ENCODE results near the gene RTF2.
"Not testable (repeated sequence)": the region's sequence is repeated elsewhere in the genome, so short reads cannot be mapped to it uniquely, and the experiment has no call there.

The RTF2 gene

DNA sequence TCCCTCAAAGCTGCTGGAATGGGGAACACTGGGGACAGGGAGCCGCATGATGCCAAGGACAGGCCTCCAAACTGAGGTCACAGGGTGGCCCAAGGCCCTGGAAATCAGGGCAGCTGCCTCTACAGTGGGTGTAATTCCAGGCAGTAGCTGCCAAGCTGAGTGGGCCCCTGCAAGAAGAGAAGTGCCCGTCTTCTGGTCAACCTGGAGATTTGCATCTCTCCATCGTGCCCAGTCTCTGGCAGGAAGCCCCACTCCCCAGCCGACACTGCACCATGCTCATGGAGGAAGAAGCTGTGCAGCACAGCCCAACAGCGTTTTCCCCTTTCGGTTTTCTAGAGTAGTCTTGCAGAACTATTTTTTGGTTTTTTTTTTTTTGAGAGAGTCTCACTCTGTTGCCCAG is 53.9 kb downstream of the RTF2 start:
- no peak for DNase-seq (ENCODE audit: low read depth, low spot score)
- in situ Hi-C loops (cut with HindIII; ENCODE audit: low sequenced_read_pairs) = no loop called here
- TF ChIP-seq, protein P1, sequence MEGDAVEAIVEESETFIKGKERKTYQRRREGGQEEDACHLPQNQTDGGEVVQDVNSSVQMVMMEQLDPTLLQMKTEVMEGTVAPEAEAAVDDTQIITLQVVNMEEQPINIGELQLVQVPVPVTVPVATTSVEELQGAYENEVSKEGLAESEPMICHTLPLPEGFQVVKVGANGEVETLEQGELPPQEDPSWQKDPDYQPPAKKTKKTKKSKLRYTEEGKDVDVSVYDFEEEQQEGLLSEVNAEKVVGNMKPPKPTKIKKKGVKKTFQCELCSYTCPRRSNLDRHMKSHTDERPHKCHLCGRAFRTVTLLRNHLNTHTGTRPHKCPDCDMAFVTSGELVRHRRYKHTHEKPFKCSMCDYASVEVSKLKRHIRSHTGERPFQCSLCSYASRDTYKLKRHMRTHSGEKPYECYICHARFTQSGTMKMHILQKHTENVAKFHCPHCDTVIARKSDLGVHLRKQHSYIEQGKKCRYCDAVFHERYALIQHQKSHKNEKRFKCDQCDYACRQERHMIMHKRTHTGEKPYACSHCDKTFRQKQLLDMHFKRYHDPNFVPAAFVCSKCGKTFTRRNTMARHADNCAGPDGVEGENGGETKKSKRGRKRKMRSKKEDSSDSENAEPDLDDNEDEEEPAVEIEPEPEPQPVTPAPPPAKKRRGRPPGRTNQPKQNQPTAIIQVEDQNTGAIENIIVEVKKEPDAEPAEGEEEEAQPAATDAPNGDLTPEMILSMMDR (IDR thresholded peaks at IDR 0.05; ENCODE audit: low read depth, low read length) = no peak
- no peak overlapping the region for H3K4me3 ChIP-seq (ENCODE audit: low read depth, low read length)

DNA sequence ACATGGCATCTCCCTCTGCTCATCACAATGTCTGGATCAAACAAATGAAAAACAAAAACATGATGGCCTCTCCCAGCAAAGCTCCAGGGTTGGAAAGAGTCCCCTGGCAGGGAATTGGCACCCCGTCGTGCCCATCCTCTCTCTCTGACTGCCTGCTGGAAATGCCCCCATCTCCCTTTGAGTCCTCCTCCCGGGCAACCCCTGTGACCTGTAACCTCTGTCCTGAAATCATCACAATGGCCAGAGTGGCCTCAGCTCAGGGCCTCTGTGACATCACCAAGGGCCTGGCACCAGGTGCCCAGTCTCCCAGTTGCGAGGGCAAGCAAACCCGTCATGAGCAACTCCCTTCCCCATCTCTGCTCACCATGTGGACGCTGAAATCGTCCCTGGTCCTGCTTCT is 56.0 kb downstream of the RTF2 start, which contains the start of gene FAM209A:
Gene FAM209A (plus strand): TSS at position 301 of the 400 bp plus-strand sequence. CDS start 65 bp downstream, at position 366.
- H3K4me3 ChIP-seq (ENCODE audit: low read depth, low read length); in situ Hi-C loops (cut with HindIII; ENCODE audit: low sequenced_read_pairs); DNase-seq (ENCODE audit: low read depth, low spot score): not testable (repeated sequence)

- in situ Hi-C loops (cut with HindIII; ENCODE audit: low sequenced_read_pairs) = no loop called here
- no peak overlapping the region for H3K4me3 ChIP-seq (ENCODE audit: low read depth, low read length)
- DNase-seq (ENCODE audit: low read depth, low spot score) = no peak
- TF ChIP-seq, protein P1 (IDR thresholded peaks at IDR 0.05; ENCODE audit: low read depth, low read length) = no peak
Measured at GRCh38 chr20:56527521-56527920, 59.1 kb downstream of the RTF2 start.

DNA sequence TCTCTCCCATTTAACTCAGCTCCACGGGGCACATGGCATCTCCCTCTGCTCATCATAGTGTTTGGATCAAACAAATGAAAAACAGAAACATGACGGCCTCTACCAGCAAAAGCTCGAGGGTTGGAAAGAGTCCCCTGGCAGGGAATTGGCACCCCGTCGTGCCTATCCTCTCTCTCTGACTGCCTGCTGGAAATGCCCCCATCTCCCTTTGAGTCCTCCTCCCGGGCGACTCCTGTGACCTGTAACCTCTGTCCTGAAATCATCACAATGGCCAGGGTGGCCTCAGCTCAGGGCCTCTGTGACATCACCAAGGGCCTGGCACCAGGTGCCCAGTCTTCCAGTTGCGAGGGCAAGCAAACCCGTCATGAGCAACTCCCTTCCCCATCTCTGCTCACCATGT is 64.5 kb downstream of the RTF2 start, which contains the start of gene FAM209B:
Gene FAM209B (plus strand): TSS at position 301 of the 400 bp plus-strand sequence. CDS start 96 bp downstream, at position 397.
- in situ Hi-C loops (cut with HindIII; ENCODE audit: low sequenced_read_pairs); DNase-seq (ENCODE audit: low read depth, low spot score); H3K4me3 ChIP-seq (ENCODE audit: low read depth, low read length): not testable (repeated sequence)

DNA sequence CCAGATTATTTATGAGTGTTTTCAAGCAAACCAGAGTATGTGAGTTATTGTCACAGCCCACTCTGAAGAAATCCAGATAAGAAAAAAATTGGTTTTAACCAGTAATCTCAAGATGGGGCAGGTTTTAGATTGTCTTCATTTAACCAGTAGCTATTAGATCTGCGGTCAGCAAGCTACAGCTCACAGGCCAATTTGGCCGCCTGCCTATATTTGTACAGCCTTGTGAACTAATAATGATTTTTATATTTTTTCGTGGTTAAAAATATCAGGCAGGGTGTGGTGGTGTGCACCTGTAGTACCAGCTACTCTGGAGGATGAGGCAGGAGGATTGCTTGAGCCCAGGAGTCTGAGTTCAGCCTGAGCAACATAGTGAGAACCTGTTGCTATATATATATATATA is 69.6 kb downstream of the RTF2 start:
- TF ChIP-seq, protein P1 (IDR thresholded peaks at IDR 0.05; ENCODE audit: low read depth, low read length) = no peak
- DNase-seq (ENCODE audit: low read depth, low spot score) = no peak
- in situ Hi-C loops (cut with HindIII; ENCODE audit: low sequenced_read_pairs) = no loop called here
- H3K4me3 ChIP-seq (ENCODE audit: low read depth, low read length) = no peak overlapping the region

DNA sequence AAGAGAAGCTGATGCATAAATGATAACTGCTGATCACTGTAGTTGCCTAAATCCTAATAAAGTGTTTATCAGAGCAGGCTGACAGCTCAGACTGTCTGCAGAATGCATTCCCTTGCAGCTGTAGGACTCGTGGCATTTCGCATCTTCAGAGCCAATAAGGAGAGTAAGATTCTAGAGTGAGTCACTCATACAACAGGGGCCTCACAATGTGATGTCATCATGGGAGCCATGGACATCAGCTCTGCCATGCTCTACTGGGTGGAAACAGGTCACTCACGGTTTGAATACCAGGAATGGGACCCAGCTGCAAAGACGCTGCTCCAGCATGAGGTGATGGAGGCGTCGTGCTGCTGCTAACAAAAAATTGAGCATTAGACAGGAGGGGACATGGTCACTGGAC is 72.0 kb downstream of the RTF2 start:
- DNase-seq (ENCODE audit: low read depth, low spot score) = no peak
- TF ChIP-seq, protein P1 (IDR thresholded peaks at IDR 0.05; ENCODE audit: low read depth, low read length) = no peak
- in situ Hi-C loops (cut with HindIII; ENCODE audit: low sequenced_read_pairs) = no loop called here
- no peak overlapping the region for H3K4me3 ChIP-seq (ENCODE audit: low read depth, low read length)

- no peak for DNase-seq (ENCODE audit: low read depth, low spot score)
- in situ Hi-C loops (cut with HindIII; ENCODE audit: low sequenced_read_pairs) = no loop called here
- TF ChIP-seq, protein P1 (IDR thresholded peaks at IDR 0.05; ENCODE audit: low read depth, low read length) = no peak
- H3K4me3 ChIP-seq (ENCODE audit: low read depth, low read length) = no peak overlapping the region
Measured at GRCh38 chr20:56542489-56543030, 74.1 kb downstream of the RTF2 start.

GRCh38 chr20:56551571-56551970 is 83.1 kb downstream of the RTF2 start:
- TF ChIP-seq, protein P1 (IDR thresholded peaks at IDR 0.05; ENCODE audit: low read depth, low read length) = no peak
- H3K4me3 ChIP-seq (ENCODE audit: low read depth, low read length) = no peak overlapping the region
- in situ Hi-C loops (cut with HindIII; ENCODE audit: low sequenced_read_pairs) = no loop called here
- DNase-seq (ENCODE audit: low read depth, low spot score) = no peak

Data from astrocyte of the spinal cord (primary cell).